Measurements from ENCODE around the gene NPTX1. TPM values are rescaled to one million over a fixed set of nuclear protein-coding genes. Genes with fewer than 3 reads are reported as not detected.

Gene NPTX1
- total RNA-seq, 1 donor from 2014 or later, result 1.3 TPM

- H3K4me3 ChIP-seq, result no peak overlapping the region
- TF ChIP-seq CTCF (IDR thresholded peaks at IDR 0.05), result no peak
- H3K4me1 ChIP-seq, result peaks cover 11% of the 10 kb centered on the region
- intact Hi-C loops (cut with DNase I), result no loop called here
- H3K27me3 ChIP-seq, result peaks cover 86% of the 10 kb centered on the region
- ATAC-seq (no peak), DNase-seq (no peak)
- no peaks in the 10 kb centered on the region for H3K36me3 ChIP-seq
- no peaks in the 10 kb centered on the region for H3K9me3 ChIP-seq
- H3K27ac ChIP-seq, result no peak overlapping the region
These were observed 4.5 kb downstream of the NPTX1 start for GRCh38 chr17:80471922-80472321.

GRCh38 chr17:80470603-80471002 lies 5.8 kb downstream of the NPTX1 start:
- peaks cover 3% of the 10 kb centered on the region for H3K4me1 ChIP-seq

GRCh38 chr17:80469667-80470066 lies 6.7 kb downstream of the NPTX1 start:
- H3K4me1 ChIP-seq, result peaks cover 3% of the 10 kb centered on the region
- DNase-seq, result no peak
- no peak for TF ChIP-seq CTCF (IDR thresholded peaks at IDR 0.05)
- H3K36me3 ChIP-seq, result no peaks in the 10 kb centered on the region
- H3K4me3 ChIP-seq, result no peak overlapping the region
- peaks cover 88% of the 10 kb centered on the region for H3K27me3 ChIP-seq
- no peak for ATAC-seq
- intact Hi-C loops (cut with DNase I), result no loop called here
- no peaks in the 10 kb centered on the region for H3K9me3 ChIP-seq
- H3K27ac ChIP-seq, result no peak overlapping the region

More at GRCh38 chr17:80470603-80471002, 5.8 kb downstream of the NPTX1 start:
- no peaks in the 10 kb centered on the region for H3K36me3 ChIP-seq
- no peak overlapping the region for H3K4me3 ChIP-seq
- H3K27me3 ChIP-seq, result peaks cover 88% of the 10 kb centered on the region
- ATAC-seq (no peak), DNase-seq (no peak)
- TF ChIP-seq CTCF (IDR thresholded peaks at IDR 0.05), result no peak
- H3K9me3 ChIP-seq, result no peaks in the 10 kb centered on the region
- H3K27ac ChIP-seq, result no peak overlapping the region
- intact Hi-C loops (cut with DNase I), result no loop called here

- ATAC-seq (no peak), DNase-seq (no peak)
- H3K4me3 ChIP-seq, result no peak overlapping the region
- intact Hi-C loops (cut with DNase I), result no loop called here
- no peak for TF ChIP-seq CTCF (IDR thresholded peaks at IDR 0.05)
- no peaks in the 10 kb centered on the region for H3K9me3 ChIP-seq
- H3K4me1 ChIP-seq, result no peaks in the 10 kb centered on the region
- H3K36me3 ChIP-seq, result no peaks in the 10 kb centered on the region
- peaks cover 82% of the 10 kb centered on the region for H3K27me3 ChIP-seq
- H3K27ac ChIP-seq, result no peak overlapping the region
These were observed 7.5 kb downstream of the NPTX1 start for GRCh38 chr17:80468781-80469493.

- no peak for ATAC-seq
- DNase-seq, result no peak
- H3K36me3 ChIP-seq, result no peaks in the 10 kb centered on the region
- no peak overlapping the region for H3K27ac ChIP-seq
- H3K9me3 ChIP-seq, result no peaks in the 10 kb centered on the region
- intact Hi-C loops (cut with DNase I), result no loop called here
- H3K27me3 ChIP-seq, result peaks cover 75% of the 10 kb centered on the region
- no peak overlapping the region for H3K4me3 ChIP-seq
- no peaks in the 10 kb centered on the region for H3K4me1 ChIP-seq
- TF ChIP-seq CTCF (IDR thresholded peaks at IDR 0.05), result no peak
These were observed 8.2 kb downstream of the NPTX1 start for GRCh38 chr17:80468242-80468641.

Data from upper lobe of right lung (tissue), 1 donor.